GM18867 (cell line): Measurements from ENCODE around the gene MAIP1.

Experiments
- ATAC-seq: cut with Tn5 transposase; IDR thresholded peaks from one replicate; pipeline ENCODE4 v1.9.1; 2021; ENCODE audit warnings: mild to moderate bottlenecking, moderate library complexity; ENCODE audit not compliant: unreplicated experiment

The MAIP1 gene

GRCh38 chr2:199946196-199946595 lies 9.2 kb upstream of the MAIP1 start:
- no peak for ATAC-seq

GRCh38 chr2:199946836-199947235 lies 8.5 kb upstream of the MAIP1 start:
- no peak for ATAC-seq

- no peak for ATAC-seq
Measured at GRCh38 chr2:199950396-199950795, 5.0 kb upstream of the MAIP1 start.

GRCh38 chr2:199951023-199951422 lies 4.4 kb upstream of the MAIP1 start:
- no peak for ATAC-seq

- ATAC-seq = peak; percentile 42
Measured at GRCh38 chr2:199955007-199955338, 409 bp upstream of the MAIP1 start.

- ATAC-seq = no peak
Measured at GRCh38 chr2:199956062-199956380, 639 bp downstream of the MAIP1 start.

- ATAC-seq = no peak
Measured at GRCh38 chr2:199958014-199958413, 2.6 kb downstream of the MAIP1 start.

- ATAC-seq = no peak
Measured at GRCh38 chr2:199962203-199962602, 6.8 kb downstream of the MAIP1 start.

GRCh38 chr2:199966405-199966804 lies 11.0 kb downstream of the MAIP1 start:
- ATAC-seq = no peak

- ATAC-seq = no peak
Measured at GRCh38 chr2:199966976-199967375, 11.6 kb downstream of the MAIP1 start.

- ATAC-seq = no peak
Measured at GRCh38 chr2:199968126-199968525, 12.7 kb downstream of the MAIP1 start.

- ATAC-seq = no peak
Measured at GRCh38 chr2:199972088-199972626, 16.8 kb downstream of the MAIP1 start.

GRCh38 chr2:199973703-199974102 lies 18.3 kb downstream of the MAIP1 start:
- ATAC-seq = no peak

- no peak for ATAC-seq
Measured at GRCh38 chr2:199975273-199975895, 20.0 kb downstream of the MAIP1 start.

GRCh38 chr2:199977984-199978415 lies 22.6 kb downstream of the MAIP1 start:
- ATAC-seq = peak; percentile 76

GRCh38 chr2:199979398-199979797 lies 24.0 kb downstream of the MAIP1 start:
- no peak for ATAC-seq

- peak; percentile 42 for ATAC-seq
Measured at GRCh38 chr2:199979832-199980628, 24.6 kb downstream of the MAIP1 start.

- ATAC-seq = no peak
Measured at GRCh38 chr2:199982126-199982843, 26.9 kb downstream of the MAIP1 start.

- ATAC-seq = no peak
Measured at GRCh38 chr2:199983534-199983933, 28.2 kb downstream of the MAIP1 start.

- ATAC-seq = no peak
Measured at GRCh38 chr2:199984159-199984558, 28.8 kb downstream of the MAIP1 start.

GRCh38 chr2:199984755-199985154 lies 29.4 kb downstream of the MAIP1 start:
- ATAC-seq = no peak
